Measurements from ENCODE around the gene UBE2D1. TPM values are rescaled to one million over a fixed set of nuclear protein-coding genes. Genes with fewer than 3 reads are reported as not detected.
"Not testable (repeated sequence)": the region's sequence is repeated elsewhere in the genome, so short reads cannot be mapped to it uniquely, and the experiment has no call there.

The UBE2D1 gene
- total RNA-seq, 3 donors from 2014 or later (not counting 1 experiment from before 2014, with no cell fraction given) = 14.0 to 14.5 (median 14.4) TPM

GRCh38 chr10:58414270-58415041, 79.7 kb downstream of the UBE2D1 start:
- Mint-ChIP-seq H3K4me1 (no peaks in the 10 kb centered on the region), H3K9me3 (no peaks in the 10 kb centered on the region), H3K36me3 (no peaks in the 10 kb centered on the region), H3K4me3 (no peak overlapping the region), H3K27me3 (ENCODE audit: low read depth in 2 of 2) (peaks cover 0 to 41% of the 10 kb centered on the region in 2 donors), H3K27ac (no peak overlapping the region)
- H3K27ac ChIP-seq (ENCODE audit: low read length) = no peak overlapping the region
- no peaks in the 10 kb centered on the region for H3K36me3 ChIP-seq (ENCODE audit: control insufficient read depth, insufficient read depth, low read length)
- intact Hi-C loops (cut with micrococcal nuclease) = no loop called here
- TF ChIP-seq, protein P1, sequence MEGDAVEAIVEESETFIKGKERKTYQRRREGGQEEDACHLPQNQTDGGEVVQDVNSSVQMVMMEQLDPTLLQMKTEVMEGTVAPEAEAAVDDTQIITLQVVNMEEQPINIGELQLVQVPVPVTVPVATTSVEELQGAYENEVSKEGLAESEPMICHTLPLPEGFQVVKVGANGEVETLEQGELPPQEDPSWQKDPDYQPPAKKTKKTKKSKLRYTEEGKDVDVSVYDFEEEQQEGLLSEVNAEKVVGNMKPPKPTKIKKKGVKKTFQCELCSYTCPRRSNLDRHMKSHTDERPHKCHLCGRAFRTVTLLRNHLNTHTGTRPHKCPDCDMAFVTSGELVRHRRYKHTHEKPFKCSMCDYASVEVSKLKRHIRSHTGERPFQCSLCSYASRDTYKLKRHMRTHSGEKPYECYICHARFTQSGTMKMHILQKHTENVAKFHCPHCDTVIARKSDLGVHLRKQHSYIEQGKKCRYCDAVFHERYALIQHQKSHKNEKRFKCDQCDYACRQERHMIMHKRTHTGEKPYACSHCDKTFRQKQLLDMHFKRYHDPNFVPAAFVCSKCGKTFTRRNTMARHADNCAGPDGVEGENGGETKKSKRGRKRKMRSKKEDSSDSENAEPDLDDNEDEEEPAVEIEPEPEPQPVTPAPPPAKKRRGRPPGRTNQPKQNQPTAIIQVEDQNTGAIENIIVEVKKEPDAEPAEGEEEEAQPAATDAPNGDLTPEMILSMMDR (IDR thresholded peaks at IDR 0.05) = no peak
- H3K9me3 ChIP-seq (ENCODE audit: control insufficient read depth, insufficient read depth, low read length) = no peaks in the 10 kb centered on the region
- DNase-seq (no peak), ATAC-seq (no peak)
- WGBS (ENCODE audit: insufficient coverage) = 48% methylated on average over 4 of the region's 5 CpGs
- no peaks in the 10 kb centered on the region for H3K27me3 ChIP-seq (ENCODE audit: control insufficient read depth, insufficient read depth, low read length)
- no peaks in the 10 kb centered on the region for H3K4me1 ChIP-seq (ENCODE audit: control insufficient read depth, insufficient read depth, low read length)
- no peak overlapping the region for H3K4me3 ChIP-seq (ENCODE audit: low read length)

- Histone ChIP-seq H3K9me3 (ENCODE audit: control insufficient read depth, insufficient read depth, low read length) (no peaks in the 10 kb centered on the region), H3K4me3 (ENCODE audit: low read length) (no peak overlapping the region), H3K27ac (ENCODE audit: low read length) (no peak overlapping the region), H3K27me3 (ENCODE audit: control insufficient read depth, insufficient read depth, low read length) (no peaks in the 10 kb centered on the region), H3K36me3 (ENCODE audit: control insufficient read depth, insufficient read depth, low read length) (no peaks in the 10 kb centered on the region), H3K4me1 (ENCODE audit: control insufficient read depth, insufficient read depth, low read length) (no peaks in the 10 kb centered on the region)
- Mint-ChIP-seq H3K9me3 (no peaks in the 10 kb centered on the region), H3K27ac (no peak overlapping the region), H3K27me3 (ENCODE audit: low read depth in 2 of 2) (peaks cover 0 to 41% of the 10 kb centered on the region in 2 donors), H3K36me3 (no peaks in the 10 kb centered on the region), H3K4me1 (no peaks in the 10 kb centered on the region), H3K4me3 (no peak overlapping the region)
- DNase-seq (no peak), ATAC-seq (no peak)
- intact Hi-C loops (cut with micrococcal nuclease) = no loop called here
- TF ChIP-seq, protein P1 (IDR thresholded peaks at IDR 0.05) = no peak
These were observed 81.0 kb downstream of the UBE2D1 start for GRCh38 chr10:58415757-58416156.

- not testable (repeated sequence) for H3K4me3 ChIP-seq (ENCODE audit: low read length)
These were observed 83.1 kb downstream of the UBE2D1 start for GRCh38 chr10:58417902-58418301.

More at GRCh38 chr10:58417902-58418301, 83.1 kb downstream of the UBE2D1 start:
- H3K27ac Mint-ChIP-seq; intact Hi-C loops (cut with micrococcal nuclease); H3K27ac ChIP-seq (ENCODE audit: low read length); ATAC-seq; H3K36me3 Mint-ChIP-seq; H3K9me3 Mint-ChIP-seq; H3K4me1 ChIP-seq (ENCODE audit: control insufficient read depth, insufficient read depth, low read length); DNase-seq; H3K36me3 ChIP-seq (ENCODE audit: control insufficient read depth, insufficient read depth, low read length); H3K9me3 ChIP-seq (ENCODE audit: control insufficient read depth, insufficient read depth, low read length); H3K27me3 ChIP-seq (ENCODE audit: control insufficient read depth, insufficient read depth, low read length); H3K4me3 Mint-ChIP-seq; H3K4me1 Mint-ChIP-seq: not testable (repeated sequence)
- peaks cover 3 to 23% of the 10 kb centered on the region in 2 donors for H3K27me3 Mint-ChIP-seq (ENCODE audit: low read depth in 2 of 2)
- 60% methylated on average over 1 of the region's 2 CpGs for WGBS (ENCODE audit: insufficient coverage)

Other genes with a start within 250 kb of the UBE2D1 start
- gene IPMK, start 67.1 kb upstream of the UBE2D1 start, total RNA-seq = 1 to 10 TPM; 4.4 to 5.7 (median 4.6) TPM
- 10 to 100 TPM in 1 of 3 donors, 1 to 10 TPM in 2; 4.2 to 10.4 (median 5.3) TPM for gene CISD1, start 65.8 kb upstream of the UBE2D1 start, total RNA-seq
- gene TFAM, start 50.4 kb downstream of the UBE2D1 start, total RNA-seq = 10 to 100 TPM; 29.1 to 34.3 (median 33.8) TPM
- gene BICC1, start 177.9 kb downstream of the UBE2D1 start, total RNA-seq = under 1 TPM in 1 of 3 donors, not detected in 2; 0.14 TPM